Tracheal epithelial cell (primary cell): ENCODE results near the gene FBXO46. TPM values are rescaled to one million over a fixed set of nuclear protein-coding genes. Genes with fewer than 3 reads are reported as not detected.

ENCODE experiments used
- total RNA-seq: library from RNA; depleted of rRNA; stranded (reverse); fragments of >200 nt; gene quantifications from 2 replicates; pipeline ENCODE4 v1.2.1, GENCODE V29; 2014

Gene FBXO46
- total RNA-seq: 6.0 TPM in 2 replicates

GRCh38 chr19:45730368-45731288 lies at the start of gene FBXO46:
FBXO46 (minus strand) TSS chr19:45730896; CDS start chr19:45713495, 17,401 bp downstream.

GRCh38 chr19:45768984-45769782 lies 38.5 kb upstream of the FBXO46 start, which contains the start of gene SIX5:
SIX5 (minus strand) TSS chr19:45769252; CDS start chr19:45768844, 408 bp downstream.

GRCh38 chr19:45733160-45733810 lies 2.6 kb upstream of the FBXO46 start, which contains the start of gene MEIOSIN:
MEIOSIN (plus strand) TSS chr19:45733439; CDS start chr19:45735377, 1,938 bp downstream.

GRCh38 chr19:45692187-45693105 lies 38.2 kb downstream of the FBXO46 start, which contains the start of gene QPCTL:
QPCTL (plus strand) TSS chr19:45692666; CDS start chr19:45692704, 38 bp downstream.

GRCh38 chr19:45691516-45692186 lies 39.0 kb downstream of the FBXO46 start, which contains the start of gene SNRPD2:
SNRPD2 (minus strand) TSS chr19:45691953; CDS start chr19:45691888, 65 bp downstream.

GRCh38 chr19:45667620-45668341 lies 62.9 kb downstream of the FBXO46 start, which contains the start of gene GIPR:
GIPR (plus strand) TSS chr19:45668221; CDS start chr19:45669521, 1,300 bp downstream.

Other genes starting within 250 kb of the FBXO46 start
- 3.6 and 10.6 TPM in 2 replicates for gene RTN2, start 233.8 kb downstream of the FBXO46 start, total RNA-seq
- 0.64 and 1.4 TPM in 2 replicates for gene PPM1N, start 232.5 kb downstream of the FBXO46 start, total RNA-seq
- gene VASP, start 223.4 kb downstream of the FBXO46 start, total RNA-seq: 97.2 and 161 TPM in 2 replicates
- gene OPA3, start 146.1 kb downstream of the FBXO46 start, total RNA-seq: 4.8 and 5.1 TPM in 2 replicates
- gene GPR4, start 128.7 kb downstream of the FBXO46 start, total RNA-seq: not detected in 2 replicates
- 84.8 and 113 TPM in 2 replicates for gene EML2, start 91.5 kb downstream of the FBXO46 start, total RNA-seq
- 0.43 and 0.96 TPM in 2 replicates for gene GIPR, start 62.7 kb downstream of the FBXO46 start, total RNA-seq
- gene SNRPD2, start 38.9 kb downstream of the FBXO46 start, total RNA-seq: 284 and 297 TPM in 2 replicates
- gene QPCTL, start 38.2 kb downstream of the FBXO46 start, total RNA-seq: 10.7 and 16.1 TPM in 2 replicates
- not detected in 2 replicates for gene MEIOSIN, start 2.5 kb upstream of the FBXO46 start, total RNA-seq
- 4.8 and 5.8 TPM in 2 replicates for gene SIX5, start 38.4 kb upstream of the FBXO46 start, total RNA-seq
- gene DMPK, start 51.6 kb upstream of the FBXO46 start, total RNA-seq: 5.1 and 9.6 TPM in 2 replicates
- 27.0 and 33.5 TPM in 2 replicates for gene DMWD, start 61.9 kb upstream of the FBXO46 start, total RNA-seq
- not detected in 2 replicates for gene RSPH6A, start 84.4 kb upstream of the FBXO46 start, total RNA-seq
- 23.6 and 24.5 TPM in 2 replicates for gene SYMPK, start 132.3 kb upstream of the FBXO46 start, total RNA-seq
- 0.24 TPM in 1 of 2 replicates, not detected in the other for gene FOXA3, start 133.4 kb upstream of the FBXO46 start, total RNA-seq
- gene IRF2BP1, start 155.2 kb upstream of the FBXO46 start, total RNA-seq: 21.7 and 26.9 TPM in 2 replicates
- 1.7 and 2.7 TPM in 2 replicates for gene MYPOP, start 171.7 kb upstream of the FBXO46 start, total RNA-seq
- not detected in 2 replicates for gene NANOS2, start 183.9 kb upstream of the FBXO46 start, total RNA-seq
- gene NOVA2, start 243.0 kb upstream of the FBXO46 start, total RNA-seq: under 0.01 TPM in 1 of 2 replicates, not detected in the other